ENCODE data around the gene PPP1R13L. TPM values are rescaled to one million over a fixed set of nuclear protein-coding genes. Genes with fewer than 3 reads are reported as not detected.
A peak's percentile ranks its signal among the peaks of the same experiment; 100 is the strongest.

The PPP1R13L gene, protein sequence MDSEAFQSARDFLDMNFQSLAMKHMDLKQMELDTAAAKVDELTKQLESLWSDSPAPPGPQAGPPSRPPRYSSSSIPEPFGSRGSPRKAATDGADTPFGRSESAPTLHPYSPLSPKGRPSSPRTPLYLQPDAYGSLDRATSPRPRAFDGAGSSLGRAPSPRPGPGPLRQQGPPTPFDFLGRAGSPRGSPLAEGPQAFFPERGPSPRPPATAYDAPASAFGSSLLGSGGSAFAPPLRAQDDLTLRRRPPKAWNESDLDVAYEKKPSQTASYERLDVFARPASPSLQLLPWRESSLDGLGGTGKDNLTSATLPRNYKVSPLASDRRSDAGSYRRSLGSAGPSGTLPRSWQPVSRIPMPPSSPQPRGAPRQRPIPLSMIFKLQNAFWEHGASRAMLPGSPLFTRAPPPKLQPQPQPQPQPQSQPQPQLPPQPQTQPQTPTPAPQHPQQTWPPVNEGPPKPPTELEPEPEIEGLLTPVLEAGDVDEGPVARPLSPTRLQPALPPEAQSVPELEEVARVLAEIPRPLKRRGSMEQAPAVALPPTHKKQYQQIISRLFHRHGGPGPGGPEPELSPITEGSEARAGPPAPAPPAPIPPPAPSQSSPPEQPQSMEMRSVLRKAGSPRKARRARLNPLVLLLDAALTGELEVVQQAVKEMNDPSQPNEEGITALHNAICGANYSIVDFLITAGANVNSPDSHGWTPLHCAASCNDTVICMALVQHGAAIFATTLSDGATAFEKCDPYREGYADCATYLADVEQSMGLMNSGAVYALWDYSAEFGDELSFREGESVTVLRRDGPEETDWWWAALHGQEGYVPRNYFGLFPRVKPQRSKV
- total RNA-seq = 100 to 1,000 TPM in 7 of 9 donors, 10 to 100 TPM in 2; 92.3 to 400 (median 139) TPM
- 100 to 1,000 TPM; 102 to 174 TPM for polyA plus RNA-seq
- long read RNA-seq, donor 1, transcript PPP1R13L-204 (6 exons, 2,512 nt) = major isoform, 36 of 116 reads
- long read RNA-seq, donor 1, partial matches to known transcripts = 65 of 116 reads
- long read RNA-seq, donor 1, other reads (novel, unspliced or antisense) = 14 of 116 reads
- long read RNA-seq, donor 2, transcript PPP1R13L-204 (6 exons, 2,512 nt) = major isoform, 33 of 53 reads
- long read RNA-seq, donor 2, partial matches to known transcripts = 15 of 53 reads
- long read RNA-seq, donor 2, other reads (novel, unspliced or antisense) = 5 of 53 reads
- long read RNA-seq, donor 3, transcript PPP1R13L-204 (6 exons, 2,512 nt) = major isoform, 13 of 52 reads
- long read RNA-seq, donor 3, partial matches to known transcripts = 33 of 52 reads
- long read RNA-seq, donor 3, other reads (novel, unspliced or antisense) = 5 of 52 reads

DNA sequence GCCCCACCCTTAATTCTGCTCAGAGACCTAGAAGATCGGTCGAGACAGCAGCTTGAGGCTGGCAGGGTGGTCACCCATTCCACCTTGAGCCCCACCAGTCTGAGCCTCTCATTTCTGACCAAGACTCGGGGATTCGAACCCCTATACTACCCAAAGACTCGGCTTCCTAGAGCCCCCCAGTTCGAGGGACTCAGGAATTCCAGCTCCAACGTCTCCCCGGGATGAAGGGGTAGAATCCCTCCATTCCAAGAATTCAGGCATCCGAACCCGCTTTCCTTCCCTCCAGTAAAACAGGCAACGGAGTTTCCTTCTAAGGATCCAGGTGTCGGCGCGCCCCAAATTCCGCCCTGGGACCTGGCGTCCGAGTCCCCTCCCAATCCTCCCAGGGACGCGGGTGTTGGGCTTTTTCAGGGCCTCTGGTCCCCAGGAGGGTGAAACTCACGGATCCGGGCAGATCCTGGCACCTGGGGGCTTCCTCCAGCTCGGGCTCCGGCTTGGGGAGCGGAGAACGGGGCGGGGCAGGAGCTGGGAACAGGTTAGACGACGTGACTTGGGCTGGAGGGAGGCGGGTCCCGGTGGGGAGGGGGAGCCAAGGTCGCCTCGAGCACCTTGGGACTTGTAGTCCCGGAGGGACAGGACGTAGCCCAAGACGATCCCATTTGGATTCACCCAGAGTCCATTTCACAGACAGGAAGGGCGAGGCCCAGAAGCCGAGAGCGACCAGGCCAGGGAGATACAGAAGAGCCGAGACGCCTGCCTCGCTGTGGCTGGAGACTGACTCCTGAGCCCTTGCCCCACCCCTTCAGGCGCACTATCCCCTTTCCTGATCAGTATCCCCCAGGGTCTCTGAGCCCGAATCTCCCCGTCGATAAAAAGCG lies at the start of gene PPP1R13L:
PPP1R13L (minus strand) TSS at position 513 of the 878 bp plus-strand sequence. CDS start 6,751 bp downstream, outside the sequence.
- ATAC-seq = peak; percentile 62 to 77 (median 68)
- H3K9me3 ChIP-seq = no peaks in the 10 kb centered on the region
- H3K4me1 ChIP-seq = peaks cover 0 to 65% (median 42%) of the 10 kb centered on the region in 12 donors
- peaks cover 0 to 19% (median 0%) of the 10 kb centered on the region in 9 donors for H3K27me3 ChIP-seq
- DNase-seq = peak; percentile 88 to 94 (median 92)
- 3 to 8% (median 5%) methylated on average over 43 to 46 of the region's 46 CpGs for WGBS, 4 donors
- H3K4me3 ChIP-seq = peak within 1 kb of the TSS; percentile 47 to 86 (median 70)
- peaks cover 0 to 13% (median 0%) of the 10 kb centered on the region in 9 donors for H3K36me3 ChIP-seq
- peak within 1 kb of the TSS; percentile 87 to 97 (median 93) for H3K27ac ChIP-seq
- intact Hi-C loops (cut with DNase I) = loop anchor here in 1 of 10 donors (10.0 kb wide), 1 partner anchor 360 kb away; the partner anchor contains the start of gene SIX5
- TF ChIP-seq CTCF (IDR thresholded peaks at IDR 0.05) (no peak), POLR2A (IDR thresholded peaks at IDR 0.05) (peak; percentile 72 to 87)

GRCh38 chr19:45451850-45452387 lies 47.0 kb upstream of the PPP1R13L start:
- TF ChIP-seq POLR2A (IDR thresholded peaks at IDR 0.05) = no peak
- no peak for TF ChIP-seq CTCF (IDR thresholded peaks at IDR 0.05)

More at GRCh38 chr19:45451850-45452387, 47.0 kb upstream of the PPP1R13L start:
- Histone ChIP-seq H3K9me3 (no peaks in the 10 kb centered on the region), H3K4me3 (no peak overlapping the region), H3K27me3 (no peaks in the 10 kb centered on the region), H3K4me1 (peaks cover 3 to 56% (median 29%) of the 10 kb centered on the region in 12 donors), H3K27ac (peak overlapping the region in 4 of 12 donors; percentile 52 to 86 (median 78)), H3K36me3 (no peaks in the 10 kb centered on the region)
- no peak for DNase-seq
- no peak for ATAC-seq
- intact Hi-C loops (cut with DNase I) = loop anchor here in 2 of 10 donors (2.0 kb wide), 1 partner anchor 17 kb away; no protein-coding TSS in a partner anchor
- WGBS, 4 donors = 79 to 83% (median 79%) methylated on average over 12 of the region's 12 CpGs

Data from heart left ventricle (tissue), 16 donors.